GM12872 (cell line): Measurements from ENCODE around the gene BRAP.

Source experiments
- CTCF ChIP-seq: IDR thresholded peaks from 3 replicates; pipeline ENCODE4 v1.5.1; 2011; ENCODE audit warnings: low read depth, mild to moderate bottlenecking, low read length, moderate library complexity; ENCODE audit not compliant: insufficient read depth

BRAP gene

GRCh38 chr12:111624540-111624939, 61.2 kb downstream of the BRAP start:
- TF ChIP-seq CTCF, result no peak

GRCh38 chr12:111616177-111616623, 69.6 kb downstream of the BRAP start:
- no peak for TF ChIP-seq CTCF

GRCh38 chr12:111607239-111607638, 78.5 kb downstream of the BRAP start:
- no peak for TF ChIP-seq CTCF

GRCh38 chr12:111606767-111607230, 79.0 kb downstream of the BRAP start:
- no peak for TF ChIP-seq CTCF

- no peak for TF ChIP-seq CTCF
Measured at GRCh38 chr12:111605911-111606766, 79.6 kb downstream of the BRAP start.

- no peak for TF ChIP-seq CTCF
Measured at GRCh38 chr12:111602348-111602747, 83.4 kb downstream of the BRAP start.

GRCh38 chr12:111600205-111600642, 85.5 kb downstream of the BRAP start:
- TF ChIP-seq CTCF, result no peak
